Panc1 (cell line): ENCODE measurements around the gene KRTAP10-2. TPM values are rescaled to one million over a fixed set of nuclear protein-coding genes. Genes with fewer than 3 reads are reported as not detected.

Experiments
- ATAC-seq: fragments of 200-7000 bp; cut with Tn5 transposase; 2 replicates; pipeline ENCODE4 v1.9.1; 2020; ENCODE audit warnings: mild to moderate bottlenecking, moderate library complexity
- BruUV-seq: library from RNA; stranded (reverse); fragments of 400-500 nt; replicated peaks from 2 replicates; lab custom pipeline; 2021; lab: Mats Ljungman, UMichigan
- CTCF ChIA-PET: fragments of 300-600 bp; sonication (Branson Sonifier 250); formaldehyde crosslinking; loops from one replicate; lab custom pipeline; 2022; ENCODE audit warnings: antibody characterized with exemption; lab: Charles Lee
- POLR2A ChIA-PET: fragments of 300-600 bp; sonication (Branson Sonifier 250); formaldehyde crosslinking; loops from one replicate; lab custom pipeline; 2022; ENCODE audit warnings: antibody characterized with exemption; lab: Charles Lee
- DNase-seq: peaks from one replicate; pipeline ENCODE4 v3.0.0-alpha.2; 2010; ENCODE audit warnings: low read depth, low spot score
- H3K27ac ChIP-seq: 2 replicates; pipeline ENCODE4 v1.5.1; 2011; ENCODE audit warnings: mild to moderate bottlenecking, low read length, inconsistent platforms
- H3K27me3 ChIP-seq: fragments of 200-500 bp; sonication (Bioruptor generic); 2 replicates; pipeline ENCODE4 v1.6.0; 2014; ENCODE audit warnings: low read length, inconsistent platforms; ENCODE audit not compliant: control insufficient read depth, insufficient read depth
- H3K36me3 ChIP-seq: fragments of 200-500 bp; sonication (Bioruptor generic); 2 replicates; pipeline ENCODE4 v1.5.1; 2014; ENCODE audit warnings: inconsistent platforms, mild to moderate bottlenecking, low read length, moderate library complexity; ENCODE audit not compliant: control insufficient read depth, insufficient read depth
- H3K4me1 ChIP-seq: 2 replicates; pipeline ENCODE4 v1.5.1; 2011; ENCODE audit warnings: inconsistent platforms, mild to moderate bottlenecking, low read length, moderate library complexity; ENCODE audit not compliant: control insufficient read depth, insufficient read depth
- H3K4me3 ChIP-seq, 2 experiments: 2 replicates each; pipeline ENCODE4 v1.5.1; 2011 to 2012; ENCODE audit warnings: low read depth in 2 of 2, low read length in 2 of 2, mild to moderate bottlenecking in 2 of 2, inconsistent platforms in 1 of 2, moderate library complexity in 1 of 2
- H3K9me3 ChIP-seq: fragments of 200-500 bp; sonication (Bioruptor generic); 2 replicates; pipeline ENCODE4 v1.5.1; 2014; ENCODE audit warnings: low read depth, mild to moderate bottlenecking, inconsistent platforms, low read length, moderate library complexity; ENCODE audit not compliant: control insufficient read depth, insufficient read depth
- CTCF ChIP-seq: fragments of 450-650 bp; IDR thresholded peaks from 2 replicates; pipeline ENCODE4 v1.5.1; 2017; ENCODE audit warnings: mild to moderate bottlenecking
- POLR2AphosphoS5 ChIP-seq: IDR thresholded peaks from 2 replicates; pipeline ENCODE4 v1.6.1; 2012; ENCODE audit warnings: mild to moderate bottlenecking, low read depth, low read length, moderate library complexity
- REST ChIP-seq, 2 experiments: IDR thresholded peaks; 2 replicates each; pipeline ENCODE4 v1.6.1; 2011 to 2012; ENCODE audit warnings: low read depth in 2 of 2, control low read depth in 1 of 2, low read length in 1 of 2, mild to moderate bottlenecking in 1 of 2, moderate library complexity in 1 of 2; ENCODE audit not compliant: insufficient read depth in 1 of 2
- SIN3A ChIP-seq: IDR thresholded peaks from 2 replicates; pipeline ENCODE4 v1.6.1; 2012; ENCODE audit warnings: low read depth, mild to moderate bottlenecking, low read length, moderate library complexity, borderline replicate concordance; ENCODE audit not compliant: insufficient read depth
- TCF7L2 ChIP-seq: IDR thresholded peaks from 2 replicates; pipeline ENCODE4 v1.6.1; 2011; ENCODE audit warnings: mild to moderate bottlenecking, low read depth, low read length, inconsistent platforms
- in situ Hi-C: cut with HindIII; loops from 2 replicates; pipeline ENCODE4 v1.10.0; 2016; ENCODE audit warnings: low sequenced_read_pairs, low pct_unique_long_range_greater_than_20kb
- intact Hi-C: fragments of 100-400 bp; cut with micrococcal nuclease; formaldehyde crosslinking; loops from one replicate; pipeline ENCODE4 v1.10.0; 2022; ENCODE audit not compliant: unreplicated experiment
- total RNA-seq: library from RNA; stranded (reverse); gene quantifications from one replicate; pipeline ENCODE4 v1.2.1, GENCODE V29; 2021; ENCODE audit not compliant: unreplicated experiment

Gene KRTAP10-2
- total RNA-seq, 1 experiment from 2014 or later, result not detected

GRCh38 chr21:44537930-44538911 is 13.1 kb downstream of the KRTAP10-2 start:
- POLR2A ChIA-PET, result no interaction called here
- Histone ChIP-seq H3K27me3 (no peaks in the 10 kb centered on the region), H3K36me3 (no peaks in the 10 kb centered on the region), H3K4me3 (no peak overlapping the region), H3K4me1 (no peaks in the 10 kb centered on the region), H3K27ac (no peak overlapping the region), H3K9me3 (peaks cover 10% of the 10 kb centered on the region; the same call in 1 of the 2 replicates)
- intact Hi-C loops (no loop called here), in situ Hi-C loops (no loop called here)
- CTCF ChIA-PET, result no interaction called here
- DNase-seq (no peak), ATAC-seq (no peak)
- BruUV-seq, result no TSS peak
- no peak for TF ChIP-seq POLR2AphosphoS5
- TF ChIP-seq REST (IDR thresholded peaks at IDR 0.05; ENCODE audit: insufficient read depth in 1 of 2, low read depth in 2 of 2, low read length in 1 of 2), result no peak
- TF ChIP-seq CTCF, result no peak
- no peak for TF ChIP-seq TCF7L2
- TF ChIP-seq SIN3A, result no peak

- intact Hi-C loops (no loop called here), in situ Hi-C loops (no loop called here)
- TF ChIP-seq POLR2AphosphoS5 (no peak), REST (IDR thresholded peaks at IDR 0.05; ENCODE audit: insufficient read depth in 1 of 2, low read depth in 2 of 2, low read length in 1 of 2) (no peak), CTCF (no peak), TCF7L2 (no peak), SIN3A (no peak)
- Histone ChIP-seq H3K4me3 (no peak overlapping the region), H3K27ac (no peak overlapping the region), H3K27me3 (no peaks in the 10 kb centered on the region), H3K9me3 (no peaks in the 10 kb centered on the region), H3K4me1 (no peaks in the 10 kb centered on the region), H3K36me3 (no peaks in the 10 kb centered on the region)
- no TSS peak for BruUV-seq
- DNase-seq (no peak), ATAC-seq (no peak)
- ChIA-PET CTCF (interaction anchor here (0.7 kb wide), 1 partner anchor 207 kb away, joined by 5 read pairs; no protein-coding TSS in a partner anchor), POLR2A (no interaction called here)
Measured at GRCh38 chr21:44535963-44536362, 15.3 kb downstream of the KRTAP10-2 start.
